B cell (primary cell): Measurements from ENCODE around the gene LIPK. TPM values are rescaled to one million over a fixed set of nuclear protein-coding genes. Genes with fewer than 3 reads are reported as not detected.
"Not testable (repeated sequence)": the region's sequence is repeated elsewhere in the genome, so short reads cannot be mapped to it uniquely, and the experiment has no call there.

Experiments
- ATAC-seq: fragments of 200-7000 bp; cut with Tn5 transposase; one replicate; pipeline ENCODE4 v1.10.0; 2021; ENCODE audit warnings: low read depth, mild to moderate bottlenecking, moderate number of reproducible peaks, moderate library complexity
- CTCF ChIA-PET: fragments of 350-600 bp; sonication (Branson Sonifier 250); formaldehyde crosslinking; loops from one replicate; lab custom pipeline; 2021; ENCODE audit warnings: antibody characterized with exemption, inconsistent platforms; lab: Charles Lee
- POLR2A ChIA-PET: fragments of 350-600 bp; sonication (Branson Sonifier 250); formaldehyde crosslinking; loops from one replicate; lab custom pipeline; 2021; ENCODE audit warnings: antibody characterized with exemption; lab: Charles Lee
- DNase-seq: peaks from one replicate; pipeline ENCODE4 v3.0.0; 2013
- H2AFZ ChIP-seq: 2 replicates; pipeline ENCODE4 v1.6.1; 2012; ENCODE audit warnings: mild to moderate bottlenecking, low read depth, low read length; ENCODE audit not compliant: insufficient read depth, poor library complexity, severe bottlenecking
- H3K27ac ChIP-seq, 2 donors: 1 replicate in 1 of 2; 2 replicates in 1 of 2; pipeline ENCODE4 v1.5.1; 2012 to 2013; ENCODE audit warnings: low read length in 2 of 2, mild to moderate bottlenecking in 2 of 2, moderate library complexity in 1 of 2
- H3K27me3 ChIP-seq, 4 experiments: fragments of 200-600 bp in 1 of 4; sonication (generic) in 1 of 4; replicated peaks in 1 of 4; 1 replicate in 2 of 4; 2 replicates in 2 of 4; pipeline versions ENCODE4 v1.6.1 to v1.7.0; 2013 to 2016; ENCODE audit warnings: low read length in 3 of 4, mild to moderate bottlenecking in 2 of 4, mixed read lengths in 1 of 4, moderate library complexity in 1 of 4; ENCODE audit not compliant: insufficient read depth in 4 of 4, control insufficient read depth in 3 of 4; ENCODE audit errors: control extremely low read depth in 1 of 4
- H3K36me3 ChIP-seq, 2 experiments: replicated peaks in 1 of 2; 1 replicate in 1 of 2; 2 replicates in 1 of 2; pipeline versions ENCODE4 v1.6.1 to v1.7.1; 2013; ENCODE audit warnings: low read length in 1 of 2; ENCODE audit not compliant: insufficient read depth in 2 of 2, control insufficient read depth in 1 of 2; ENCODE audit errors: control extremely low read depth in 1 of 2, extremely low read depth in 1 of 2
- H3K4me1 ChIP-seq, 2 donors: fragments of 200-600 bp in 1 of 2; sonication (generic) in 1 of 2; 1 replicate in 1 of 2; 2 replicates in 1 of 2; pipeline versions ENCODE4 v1.5.1 to v1.6.1; 2013 to 2017; ENCODE audit warnings: low read length in 2 of 2; ENCODE audit not compliant: control insufficient read depth in 2 of 2, insufficient read depth in 2 of 2
- H3K4me2 ChIP-seq: replicated peaks from 2 replicates; pipeline ENCODE3; 2012; ENCODE audit warnings: mild to moderate bottlenecking, low read depth, low read length; ENCODE audit not compliant: poor library complexity, severe bottlenecking
- H3K4me3 ChIP-seq, 5 experiments: fragments of 200-600 bp in 1 of 5; sonication (generic) in 1 of 5; 1 replicate in 3 of 5; 2 replicates in 2 of 5; pipeline versions ENCODE4 v1.5.1 to v1.7.0; 2011 to 2016; ENCODE audit warnings: low read length in 4 of 5, mild to moderate bottlenecking in 4 of 5, low read depth in 2 of 5, control low read depth in 1 of 5, moderate library complexity in 1 of 5; ENCODE audit not compliant: insufficient read depth in 1 of 5; ENCODE audit errors: control extremely low read depth in 1 of 5, extremely low read depth in 1 of 5
- H3K79me2 ChIP-seq: fragments of 200-600 bp; sonication (generic); one replicate; pipeline ENCODE4 v1.6.0; 2016; ENCODE audit warnings: low read length; ENCODE audit not compliant: control insufficient read depth, insufficient read depth
- H3K9ac ChIP-seq: fragments of 200-600 bp; sonication (generic); 2 replicates; pipeline ENCODE4 v1.6.1; 2017; ENCODE audit warnings: mild to moderate bottlenecking, low read length, moderate library complexity
- H3K9me3 ChIP-seq, 3 donors: one replicate each; pipeline versions ENCODE4 v1.6.1 to v1.7.1; 2013; ENCODE audit warnings: low read length in 2 of 3; ENCODE audit not compliant: control insufficient read depth in 2 of 3, insufficient read depth in 1 of 3; ENCODE audit errors: control extremely low read depth in 1 of 3
- H4K20me1 ChIP-seq: 2 replicates; pipeline ENCODE4 v1.6.0; 2012; ENCODE audit warnings: mild to moderate bottlenecking, low read length; ENCODE audit not compliant: insufficient read depth, control insufficient read depth, poor library complexity, severe bottlenecking
- H3K27ac Mint-ChIP-seq: one replicate; pipeline ENCODE4 v1.8.0; 2021; ENCODE audit warnings: mixed read lengths
- H3K27me3 Mint-ChIP-seq: one replicate; pipeline ENCODE4 v1.8.0; 2021; ENCODE audit warnings: mixed read lengths
- H3K4me1 Mint-ChIP-seq: one replicate; pipeline ENCODE4 v1.8.0; 2021; ENCODE audit warnings: mixed read lengths
- H3K4me3 Mint-ChIP-seq: one replicate; pipeline ENCODE4 v1.8.0; 2021; ENCODE audit warnings: mixed read lengths
- H3K9me3 Mint-ChIP-seq: one replicate; pipeline ENCODE4 v1.8.0; 2022; ENCODE audit warnings: mixed read lengths; ENCODE audit not compliant: insufficient read depth
- EZH2 ChIP-seq: IDR thresholded peaks from 2 replicates; pipeline ENCODE4 v1.6.1; 2012; ENCODE audit warnings: borderline replicate concordance, low read depth, mild to moderate bottlenecking, moderate library complexity, low read length; ENCODE audit not compliant: insufficient read depth, poor library complexity, severe bottlenecking
- WGBS: methylation state at CpG from one replicate; pipeline ENCODE4 v1.1.5; 2013; ENCODE audit warnings: missing lambda C conversion rate; ENCODE audit not compliant: insufficient coverage; 5-methylcytosine and 5-hydroxymethylcytosine counted together
- intact Hi-C: fragments of 100-400 bp; cut with micrococcal nuclease; formaldehyde crosslinking; loops from one replicate; pipeline ENCODE4 v1.10.0; 2022
- polyA plus RNA-seq: library from polyadenylated mRNA; depleted of rRNA; stranded (reverse); fragments of >200 nt; gene quantifications from 2 replicates; pipeline ENCODE4 v1.2.3, GENCODE V29; 2012
- total RNA-seq, 2 donors: library from RNA; stranded (reverse); fragments of 120-200 nt in 1 of 2; gene quantifications; 1 replicate in 1 of 2; 2 replicates in 1 of 2; pipeline versions ENCODE4 v1.2.3 to v1.2.4, GENCODE V29; 2013 to 2022
- TF ChIP-seq, protein P1 (sequence below): fragments of 200-600 bp; IDR thresholded peaks from one replicate; pipeline ENCODE4 v1.8.0; 2022; ENCODE audit warnings: antibody characterized with exemption, mild to moderate bottlenecking

LIPK gene
- total and polyA plus RNA-seq, 2 donors (not counting 1 experiment from before 2014, with no cell fraction given) = not detected

DNA sequence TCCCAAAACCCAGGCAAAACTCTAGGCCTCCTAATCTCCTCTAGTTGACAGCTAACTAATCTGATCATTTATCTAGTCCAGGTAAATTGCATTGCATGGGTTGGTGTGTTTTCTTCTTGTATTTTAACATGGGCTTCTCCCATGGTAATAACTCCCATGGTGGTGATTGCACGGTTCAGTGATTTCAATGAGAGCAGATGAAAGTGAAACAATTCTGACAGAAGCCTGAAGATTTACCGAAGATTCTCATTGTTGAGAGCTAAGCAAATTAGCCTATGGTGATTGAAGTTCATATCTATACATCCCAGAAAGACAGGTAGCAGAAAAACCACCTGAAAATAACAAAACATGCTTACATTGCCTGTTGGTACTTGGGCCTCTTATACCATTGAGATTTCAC lies 27.2 kb downstream of the LIPK start:
- Histone ChIP-seq H3K36me3 (no peaks in the 10 kb centered on the region), H3K4me3 (no peak overlapping the region), H3K27me3 (no peaks in the 10 kb centered on the region), H2AFZ (peak overlapping the region; percentile 36), H3K4me1 (peaks cover 5 to 6% of the 10 kb centered on the region in 2 donors), H3K4me2 (peak overlapping the region; percentile 7), H4K20me1 (no peaks in the 10 kb centered on the region), H3K79me2 (no peaks in the 10 kb centered on the region), H3K27ac (no peak overlapping the region), H3K9me3 (no peaks in the 10 kb centered on the region), H3K9ac (no peak overlapping the region)
- H3K4me3 Mint-ChIP-seq = no peak overlapping the region
- DNase-seq = peak; percentile 20
- TF ChIP-seq, protein P1, sequence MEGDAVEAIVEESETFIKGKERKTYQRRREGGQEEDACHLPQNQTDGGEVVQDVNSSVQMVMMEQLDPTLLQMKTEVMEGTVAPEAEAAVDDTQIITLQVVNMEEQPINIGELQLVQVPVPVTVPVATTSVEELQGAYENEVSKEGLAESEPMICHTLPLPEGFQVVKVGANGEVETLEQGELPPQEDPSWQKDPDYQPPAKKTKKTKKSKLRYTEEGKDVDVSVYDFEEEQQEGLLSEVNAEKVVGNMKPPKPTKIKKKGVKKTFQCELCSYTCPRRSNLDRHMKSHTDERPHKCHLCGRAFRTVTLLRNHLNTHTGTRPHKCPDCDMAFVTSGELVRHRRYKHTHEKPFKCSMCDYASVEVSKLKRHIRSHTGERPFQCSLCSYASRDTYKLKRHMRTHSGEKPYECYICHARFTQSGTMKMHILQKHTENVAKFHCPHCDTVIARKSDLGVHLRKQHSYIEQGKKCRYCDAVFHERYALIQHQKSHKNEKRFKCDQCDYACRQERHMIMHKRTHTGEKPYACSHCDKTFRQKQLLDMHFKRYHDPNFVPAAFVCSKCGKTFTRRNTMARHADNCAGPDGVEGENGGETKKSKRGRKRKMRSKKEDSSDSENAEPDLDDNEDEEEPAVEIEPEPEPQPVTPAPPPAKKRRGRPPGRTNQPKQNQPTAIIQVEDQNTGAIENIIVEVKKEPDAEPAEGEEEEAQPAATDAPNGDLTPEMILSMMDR = no peak
- no peak for TF ChIP-seq EZH2
- peaks cover 8% of the 10 kb centered on the region for H3K27me3 Mint-ChIP-seq
- H3K4me1 Mint-ChIP-seq = peaks cover 11% of the 10 kb centered on the region
- POLR2A ChIA-PET = no interaction called here
- CTCF ChIA-PET = no interaction called here
- WGBS = no CpG with 5 or more reads among the region's 2 CpGs
- no peak overlapping the region for H3K27ac Mint-ChIP-seq
- ATAC-seq = no peak
- intact Hi-C loops = no loop called here
- no peaks in the 10 kb centered on the region for H3K9me3 Mint-ChIP-seq

DNA sequence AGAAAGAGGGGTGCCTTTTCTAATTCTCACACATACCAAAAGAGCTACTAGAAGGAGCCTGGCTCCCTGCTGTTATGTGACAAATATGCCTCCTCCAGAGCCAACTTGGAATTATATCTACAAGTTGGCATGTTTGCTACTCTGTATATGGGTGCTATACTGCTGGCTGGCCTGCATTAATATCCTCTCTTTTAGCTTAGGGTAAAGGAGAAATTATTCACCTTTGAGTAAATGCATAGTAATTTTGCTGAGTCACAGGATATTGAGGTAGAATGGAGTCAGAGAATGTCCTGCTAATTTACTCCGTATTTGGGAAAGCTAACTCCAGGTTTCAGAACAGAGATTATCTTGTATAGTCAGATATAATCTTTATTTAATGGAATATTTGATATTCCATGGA lies 29.6 kb downstream of the LIPK start:
- Histone ChIP-seq H3K36me3 (no peaks in the 10 kb centered on the region), H3K4me1 (peaks cover 5 to 6% of the 10 kb centered on the region in 2 donors), H3K27me3 (peaks cover 0 to 2% (median 0%) of the 10 kb centered on the region in 4 experiments), H3K9me3 (no peaks in the 10 kb centered on the region), H3K79me2 (no peaks in the 10 kb centered on the region), H3K4me2 (no peak overlapping the region), H3K27ac (no peak overlapping the region), H2AFZ (no peak overlapping the region), H3K4me3 (no peak overlapping the region), H3K9ac (no peak overlapping the region), H4K20me1 (no peaks in the 10 kb centered on the region)
- DNase-seq = no peak
- Mint-ChIP-seq H3K4me3 (no peak overlapping the region), H3K9me3 (no peaks in the 10 kb centered on the region), H3K4me1 (peaks cover 11% of the 10 kb centered on the region), H3K27me3 (peaks cover 14% of the 10 kb centered on the region), H3K27ac (no peak overlapping the region)
- intact Hi-C loops = no loop called here
- CTCF ChIA-PET = no interaction called here
- no peak for TF ChIP-seq EZH2
- TF ChIP-seq, protein P1 = no peak
- no peak for ATAC-seq
- POLR2A ChIA-PET = no interaction called here
- WGBS = no CpG with 5 or more reads among the region's 1 CpG

DNA sequence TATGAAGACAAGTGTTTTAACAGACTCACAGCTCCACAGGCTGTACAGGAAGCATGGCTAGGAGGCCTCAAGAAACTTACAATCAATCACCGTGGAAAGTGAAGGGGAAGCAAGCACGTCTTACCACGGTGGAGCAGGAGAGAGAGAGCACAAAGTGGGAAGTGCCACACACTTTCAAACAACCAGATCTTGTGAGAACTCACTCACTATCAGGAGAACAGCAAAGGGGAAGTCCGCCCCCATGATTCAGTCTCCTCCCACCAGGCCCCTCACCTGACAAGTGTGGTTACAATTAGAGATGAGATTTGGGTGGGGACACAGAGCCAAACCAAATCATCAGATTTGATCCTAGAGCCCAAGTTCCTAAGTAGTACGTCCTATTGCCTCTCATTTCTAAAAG lies 35.9 kb downstream of the LIPK start:
- H3K9me3 Mint-ChIP-seq, H3K4me1 ChIP-seq, ATAC-seq, H4K20me1 ChIP-seq, H3K79me2 ChIP-seq, H3K4me3 Mint-ChIP-seq, H2AFZ ChIP-seq, intact Hi-C loops, H3K27me3 ChIP-seq, H3K4me3 ChIP-seq, H3K27ac ChIP-seq, CTCF ChIA-PET, DNase-seq, H3K4me1 Mint-ChIP-seq, H3K36me3 ChIP-seq, H3K9me3 ChIP-seq, H3K4me2 ChIP-seq, H3K9ac ChIP-seq, POLR2A ChIA-PET, H3K27ac Mint-ChIP-seq: not testable (repeated sequence)
- WGBS = 0% methylated on average over 1 of the region's 5 CpGs
- H3K27me3 Mint-ChIP-seq = peaks cover 38% of the 10 kb centered on the region
